Posterior vena cava (tissue), 2 donors: ENCODE measurements around the gene ITIH3. TPM values are rescaled to one million over a fixed set of nuclear protein-coding genes. Genes with fewer than 3 reads are reported as not detected.

Experiments used
- DNase-seq: peaks from one replicate; pipeline ENCODE4 v3.0.0-alpha.2; 2020; ENCODE audit warnings: low spot score
- intact Hi-C, 2 donors: fragments of 100-400 bp; cut with DNase I; formaldehyde crosslinking; loops; one replicate each; pipeline versions ENCODE4 v1.14.1 to v1.14.2; 2022 to 2023
- total RNA-seq, 2 donors: library from RNA; stranded (reverse); fragmentation: NEBNext Ultra II Directional; extraction: Animal tissue kit (Norgen Biotek cat#: 25700); gene quantifications; one replicate each; pipeline ENCODE4 v1.2.1, GENCODE V29; 2021
- donor health status: DM: yes; HTN: yes; CAD: no.
- donor health status: DM: yes; HTN: yes; CAD: no.

The ITIH3 gene
- total RNA-seq, 2 donors from 2014 or later = 14.8 to 16.1 TPM

DNA sequence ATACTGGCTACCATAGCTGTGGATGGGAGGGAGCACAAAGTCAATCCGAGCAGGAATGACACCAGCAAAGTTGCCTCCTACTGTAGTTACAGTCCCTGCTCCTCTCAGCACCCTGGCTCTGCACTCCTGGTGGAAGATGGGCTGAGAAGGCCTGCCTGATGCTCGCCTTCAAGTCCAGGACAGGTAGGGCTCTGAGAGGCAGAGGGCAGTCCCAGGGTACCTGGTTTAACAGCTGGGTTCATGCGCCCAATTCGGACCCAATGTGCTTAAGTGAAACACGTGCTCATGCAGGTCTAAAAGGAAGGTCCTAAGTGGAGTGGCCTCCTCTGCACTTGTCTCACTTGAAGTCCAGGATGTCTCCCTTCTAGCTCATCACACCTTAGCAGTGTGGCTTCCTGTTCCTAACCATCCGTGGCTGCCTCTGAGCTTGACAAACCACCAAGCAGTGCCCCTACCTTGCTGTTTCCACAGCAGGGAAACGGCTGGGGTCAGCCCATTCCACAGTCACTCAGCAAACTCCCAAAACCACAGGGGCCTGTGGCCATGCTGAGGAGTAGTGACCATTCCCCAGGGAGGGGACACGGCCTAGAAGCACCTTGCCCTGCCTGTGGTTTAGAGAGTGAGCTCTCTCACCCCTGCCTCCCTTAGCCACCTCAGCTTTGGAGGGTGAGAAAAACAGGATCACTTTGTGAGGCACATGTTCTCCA lies 44.1 kb downstream of the ITIH3 start:
- intact Hi-C loops = loop anchor here in 1 of 2 donors (5.0 kb wide), 1 partner anchor 746 kb away; no protein-coding TSS in a partner anchor
- peak; percentile 36 for DNase-seq

DNA sequence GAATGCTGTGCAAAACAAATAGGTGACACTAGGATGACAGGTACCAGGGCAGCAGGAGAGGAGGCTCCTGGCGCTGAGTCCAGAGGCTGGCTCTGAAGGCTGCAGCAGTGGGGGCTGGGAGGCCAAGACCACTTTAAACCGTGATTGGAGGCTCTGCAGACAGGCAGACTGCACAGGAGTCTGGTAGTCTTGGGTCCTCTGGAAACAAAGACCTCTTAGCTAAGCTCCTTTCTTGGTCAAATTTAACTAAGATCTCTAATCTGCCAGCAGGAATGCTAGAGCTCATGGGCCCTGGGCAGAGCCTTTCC lies 44.6 kb downstream of the ITIH3 start:
- DNase-seq = no peak
- intact Hi-C loops = loop anchor here in 1 of 2 donors (5.0 kb wide), 1 partner anchor 747 kb away; no protein-coding TSS in a partner anchor

DNA sequence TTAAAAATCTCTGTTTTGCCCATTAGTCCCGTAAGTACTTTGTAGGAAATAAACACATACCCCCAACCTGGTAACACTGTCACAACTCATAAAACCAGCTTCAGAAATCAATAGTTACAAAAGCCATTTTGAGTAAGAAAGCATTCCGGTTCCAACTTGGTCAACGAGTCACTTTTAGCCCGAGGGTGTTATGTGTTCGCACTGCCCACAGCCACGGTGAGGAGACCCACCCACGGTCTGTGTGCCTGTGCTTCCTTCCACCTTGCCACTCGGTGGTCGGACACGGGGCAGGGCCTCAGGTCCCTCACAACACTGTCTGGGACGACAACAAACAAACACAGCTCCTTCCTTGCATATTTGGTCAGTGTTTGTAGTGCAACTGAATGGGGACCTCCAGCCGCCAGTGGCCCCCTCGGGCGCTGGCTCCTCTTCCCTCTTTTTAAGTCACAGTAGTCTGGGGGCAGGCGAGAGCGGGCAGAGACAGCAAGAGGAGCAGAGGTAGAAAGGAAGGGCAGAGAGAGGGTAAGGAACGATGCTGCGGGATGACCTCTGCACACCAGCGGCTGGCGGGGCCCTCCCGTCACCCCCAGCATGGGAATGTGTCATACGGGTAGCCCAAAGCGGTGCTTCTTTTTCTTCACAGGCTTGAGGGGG lies 45.4 kb downstream of the ITIH3 start:
- DNase-seq = peak; percentile 70
- intact Hi-C loops = loop anchor here (5.0 kb wide), 2 partner anchors 57 to 748 kb away; partner anchors contain the start of gene STIMATE (in 1 of the 2)

GRCh38 chr3:52841211-52841980 lies 46.8 kb downstream of the ITIH3 start:
- DNase-seq = peak; percentile 54
- intact Hi-C loops = loop anchor here in 1 of 2 donors (5.0 kb wide), 1 partner anchor 56 kb away; the partner anchor contains the start of gene STIMATE

DNA sequence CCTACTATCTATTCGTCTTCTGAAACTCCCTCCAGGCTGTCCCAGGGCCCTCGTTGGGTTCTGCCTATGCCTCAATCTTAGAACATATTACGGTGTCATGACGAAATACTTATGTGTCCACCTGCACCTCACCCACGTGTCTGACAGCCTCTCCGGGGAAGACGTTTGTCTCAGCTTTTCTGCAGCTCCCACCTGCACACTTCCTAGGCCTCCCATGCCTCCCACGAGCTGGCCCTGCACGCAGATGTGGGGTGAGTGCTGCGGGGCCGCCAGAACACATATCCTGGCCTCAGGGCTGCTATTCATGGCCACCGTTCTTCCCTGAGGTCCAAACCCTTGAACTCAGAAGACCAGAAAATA lies 47.4 kb downstream of the ITIH3 start:
- intact Hi-C loops = loop anchor here in 1 of 2 donors (5.0 kb wide), 1 partner anchor 55 kb away; the partner anchor contains the start of gene STIMATE
- DNase-seq = peak; percentile 47

DNA sequence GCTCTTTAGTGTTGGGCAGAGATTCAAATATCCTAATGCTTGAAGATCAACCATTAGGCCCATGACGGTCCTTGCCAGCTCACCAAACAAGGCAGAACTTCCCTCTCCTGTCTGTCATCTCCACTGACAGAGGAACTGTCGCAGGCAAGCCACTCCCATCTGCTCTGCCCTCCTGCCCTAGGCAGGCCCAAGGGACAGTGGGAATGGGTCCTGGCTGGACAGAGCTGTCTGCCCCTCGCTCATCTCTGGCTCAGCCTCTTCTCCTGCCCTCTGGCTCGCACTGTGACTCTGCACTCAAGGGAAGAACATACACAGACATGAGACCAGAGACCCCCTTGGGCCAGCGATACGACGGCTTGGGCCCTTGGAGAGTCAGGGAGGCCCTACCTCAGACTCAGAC lies 47.8 kb downstream of the ITIH3 start:
- peak; percentile 75 for DNase-seq
- intact Hi-C loops = loop anchor here in 1 of 2 donors (5.0 kb wide), 1 partner anchor 55 kb away; the partner anchor contains the start of gene STIMATE

GRCh38 chr3:52843108-52843865 lies 48.7 kb downstream of the ITIH3 start:
- DNase-seq = peak; percentile 81
- intact Hi-C loops = loop anchor here in 1 of 2 donors (5.0 kb wide), 1 partner anchor 54 kb away; the partner anchor contains the start of gene STIMATE

DNA sequence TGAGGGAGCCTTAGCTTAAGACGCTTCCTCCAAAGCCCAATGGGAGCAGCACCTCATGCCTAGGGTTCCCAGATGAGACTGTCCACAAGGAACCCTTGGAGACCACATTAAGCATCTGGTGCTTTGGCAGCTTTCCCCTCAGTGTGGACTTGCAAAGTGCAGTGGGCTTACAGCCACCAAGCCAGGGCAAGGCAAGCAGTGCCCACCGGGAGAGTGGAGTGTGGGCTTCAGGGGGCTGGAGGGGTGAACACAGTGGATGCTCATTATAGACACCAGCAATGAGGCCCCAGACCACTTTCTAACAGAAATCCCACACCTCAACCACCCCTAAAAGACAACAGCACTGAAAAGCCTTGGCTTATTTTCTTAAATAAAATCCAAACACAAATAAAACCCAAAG lies 49.3 kb downstream of the ITIH3 start:
- intact Hi-C loops = loop anchor here in 1 of 2 donors (5.0 kb wide), 1 partner anchor 53 kb away; the partner anchor contains the start of gene STIMATE
- peak; percentile 58 for DNase-seq

DNA sequence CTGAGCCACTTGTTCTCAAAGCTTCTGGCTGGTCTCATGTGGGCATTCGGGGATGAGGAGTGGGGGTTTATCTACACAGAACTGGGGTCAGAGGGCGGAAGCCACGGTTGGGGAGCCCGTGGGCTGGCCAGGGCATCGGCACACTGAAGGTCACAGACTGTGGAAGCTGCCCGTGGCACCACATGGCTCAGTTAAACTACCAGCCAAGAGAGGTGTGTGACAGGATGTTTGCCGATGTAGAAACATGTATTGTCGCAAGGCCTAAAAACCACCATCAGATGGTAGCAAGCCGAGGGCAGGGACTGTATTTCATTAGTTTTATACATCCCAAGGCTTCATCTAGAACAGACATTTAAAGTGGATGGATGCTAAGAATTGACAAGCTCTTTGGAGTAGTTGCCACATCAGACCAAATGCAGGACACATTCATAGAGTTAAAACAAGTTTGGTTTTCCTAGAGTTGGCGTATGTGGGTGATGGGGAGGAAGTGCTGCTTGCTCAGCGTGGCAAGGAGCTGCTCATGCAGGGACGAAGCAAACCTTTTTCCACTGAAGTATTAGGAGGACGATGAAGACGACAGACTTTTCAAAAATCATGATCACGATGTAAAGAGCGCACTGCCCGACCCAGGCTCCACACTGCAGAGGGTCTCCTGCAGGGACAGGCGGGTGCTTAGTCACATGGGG lies 49.8 kb downstream of the ITIH3 start:
- intact Hi-C loops = loop anchor here in 1 of 2 donors (5.0 kb wide), 1 partner anchor 53 kb away; the partner anchor contains the start of gene STIMATE
- DNase-seq = peak; percentile 70

DNA sequence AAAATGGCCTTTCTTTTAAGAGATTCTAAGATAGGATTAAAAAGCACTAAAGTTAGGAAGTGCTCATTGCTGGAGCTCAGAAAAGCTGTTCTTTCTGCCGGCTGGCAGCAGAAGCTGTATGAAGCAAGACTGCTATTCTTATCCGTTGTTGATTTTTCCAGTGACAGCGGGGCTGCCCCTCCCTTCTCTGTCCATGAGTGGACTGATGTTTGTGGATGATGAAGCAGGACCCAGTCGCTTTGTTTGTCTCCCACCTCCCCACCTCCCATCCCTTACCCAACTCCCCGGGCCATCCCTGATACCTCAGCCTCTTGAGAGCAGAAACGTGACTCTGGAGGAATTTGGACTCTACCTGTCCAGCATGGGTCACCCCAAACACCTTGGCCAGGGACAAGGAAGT lies 50.6 kb downstream of the ITIH3 start:
- intact Hi-C loops = no loop called here
- DNase-seq = peak; percentile 91

DNA sequence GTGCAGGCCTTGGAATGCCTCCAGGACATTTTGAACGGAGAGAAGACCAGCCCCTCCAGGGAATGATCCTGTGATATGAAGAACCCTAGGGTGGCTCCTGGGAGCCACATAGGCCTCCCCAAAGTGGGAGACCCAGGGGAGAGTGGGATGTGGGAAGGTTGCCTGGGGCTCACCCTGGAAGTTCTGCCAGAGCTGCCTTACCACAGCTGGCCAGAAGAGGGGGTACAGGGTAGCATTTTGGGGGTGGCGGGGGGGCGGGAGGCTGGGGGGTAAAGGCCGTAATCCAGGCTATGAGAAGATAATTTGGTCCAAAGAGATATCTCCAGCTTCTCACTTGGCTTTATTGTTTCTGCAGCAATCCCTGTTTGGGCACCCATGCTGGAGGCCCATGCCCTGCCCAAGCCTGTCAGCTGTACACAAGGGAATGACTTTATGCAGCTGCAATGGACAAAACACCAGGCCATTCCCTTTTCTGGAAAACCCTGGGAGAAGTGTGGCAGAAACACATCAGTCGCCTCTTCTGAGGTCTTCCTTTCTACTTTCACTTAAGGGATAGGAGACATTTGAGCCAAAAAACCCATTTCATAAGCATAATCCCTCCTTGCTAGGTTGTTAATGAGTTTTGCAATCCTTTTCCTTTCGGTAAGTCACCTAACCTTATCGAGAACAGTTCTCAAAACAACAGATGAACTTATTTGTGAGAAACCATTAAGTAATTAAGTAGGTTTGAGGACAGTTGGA lies 51.3 kb downstream of the ITIH3 start:
- no peak for DNase-seq
- intact Hi-C loops = no loop called here

- intact Hi-C loops = no loop called here
- DNase-seq = peak; percentile 1
These were observed 51.9 kb downstream of the ITIH3 start for GRCh38 chr3:52846432-52846965.

DNA sequence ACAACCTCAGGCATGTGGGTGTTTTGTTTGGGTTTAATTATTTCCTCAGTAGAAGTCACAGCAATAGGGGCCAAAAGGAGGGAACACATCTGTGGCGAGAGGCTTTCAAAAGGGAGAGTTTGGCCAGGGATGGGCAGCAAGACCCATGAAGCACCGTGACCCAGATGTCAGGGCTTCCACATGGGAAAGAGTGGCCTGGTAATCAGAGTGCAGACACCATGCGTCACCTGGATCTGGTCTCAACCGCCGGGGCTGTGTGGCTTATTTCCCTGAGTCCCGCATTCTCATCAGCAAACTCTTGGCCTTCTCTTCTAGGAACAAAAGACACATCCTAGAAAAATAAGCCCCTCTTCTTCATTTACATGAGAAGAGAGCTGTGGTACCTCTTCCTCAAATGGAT lies 52.6 kb downstream of the ITIH3 start:
- peak; percentile 55 for DNase-seq
- intact Hi-C loops = no loop called here

GRCh38 chr3:52847726-52848125 lies 53.1 kb downstream of the ITIH3 start:
- peak; percentile 76 for DNase-seq
- intact Hi-C loops = no loop called here

DNA sequence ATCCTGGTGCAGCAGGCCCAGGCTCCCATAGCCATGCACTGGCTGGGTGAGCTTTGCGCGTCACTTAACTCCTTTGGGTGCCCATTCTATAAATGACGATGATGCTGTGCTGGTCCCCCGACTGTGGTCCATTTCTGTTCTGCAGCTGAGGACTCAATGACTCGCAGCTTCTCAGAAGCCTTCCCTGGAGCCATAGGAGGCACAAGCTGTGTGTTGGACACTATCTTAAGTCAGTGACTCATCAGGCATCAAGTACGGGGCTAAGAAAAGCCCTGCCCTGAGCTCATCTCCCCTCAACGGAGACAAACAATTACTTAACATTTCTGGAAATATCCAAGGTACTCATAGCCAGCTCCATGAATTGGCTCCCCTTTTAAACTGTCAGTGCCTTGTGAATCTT lies 54.0 kb downstream of the ITIH3 start:
- peak; percentile 72 for DNase-seq
- intact Hi-C loops = no loop called here

DNA sequence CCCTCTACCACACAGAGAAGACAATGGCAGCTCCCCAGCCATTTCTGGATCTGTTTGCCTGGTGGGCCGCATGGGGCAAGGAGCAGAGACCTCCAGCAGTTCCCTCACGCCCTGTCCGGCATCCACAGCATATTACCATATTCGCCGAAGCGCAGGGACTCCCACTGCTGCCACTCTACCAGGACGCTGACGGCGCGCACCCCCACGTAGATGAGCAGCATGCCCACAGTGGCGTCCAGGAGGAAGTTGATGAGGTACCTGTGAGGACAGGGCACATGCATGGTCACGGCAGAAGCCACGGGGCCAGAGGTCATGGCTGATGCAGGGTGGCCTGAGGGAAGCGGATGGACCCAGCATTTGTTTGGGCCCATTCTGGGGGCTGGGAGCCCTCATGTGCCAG lies 55.1 kb downstream of the ITIH3 start:
- intact Hi-C loops = loop anchor here (10.0 kb wide), 2 partner anchors 75 to 85 kb away; no protein-coding TSS in a partner anchor
- peak; percentile 59 for DNase-seq

- intact Hi-C loops = loop anchor here (10.0 kb wide), 2 partner anchors 73 to 83 kb away; no protein-coding TSS in a partner anchor
These were observed 56.8 kb downstream of the ITIH3 start for GRCh38 chr3:52851348-52851747.

More at GRCh38 chr3:52851348-52851747, 56.8 kb downstream of the ITIH3 start:
- no peak for DNase-seq
